ENCODE data around the gene IAH1. TPM values are rescaled to one million over a fixed set of nuclear protein-coding genes. Genes with fewer than 3 reads are reported as not detected.

IAH1 gene
- total RNA-seq, 1 experiment from 2014 or later, result 39.3 TPM

- ChIA-PET CTCF (no interaction called here), POLR2A (ENCODE audit: unreplicated experiment) (no interaction called here)
- Histone ChIP-seq H3K9me3 (ENCODE audit: low read length) (no peaks in the 10 kb centered on the region), H3K27me3 (ENCODE audit: low read length) (no peaks in the 10 kb centered on the region), H3K4me2 (ENCODE audit: low read length) (no peak overlapping the region), H3K36me3 (ENCODE audit: low read depth, low read length) (peaks cover 63% of the 10 kb centered on the region), H3K9ac (ENCODE audit: low read length) (no peak overlapping the region), H3K27ac (ENCODE audit: low read length) (no peak overlapping the region), H3K79me2 (ENCODE audit: low read length) (no peaks in the 10 kb centered on the region), H4K20me1 (ENCODE audit: low read length) (no peaks in the 10 kb centered on the region), H3K4me3 (ENCODE audit: low read length) (no peak overlapping the region), H2AFZ (ENCODE audit: low read length) (no peak overlapping the region), H3F3A (ENCODE audit: low read length, unreplicated experiment) (no peaks in the 10 kb centered on the region), H3K4me1 (ENCODE audit: insufficient read depth, low read length) (peaks cover 10% of the 10 kb centered on the region), H3K9me2 (replicated peaks; ENCODE audit: low read length) (no peaks in the 10 kb centered on the region)
- DNase-seq (no peak), ATAC-seq (no peak)
- intact Hi-C loops (cut with micrococcal nuclease), result no loop called here
- no TSS peak for BruUV-seq (replicated peaks)
- TF ChIP-seq CTCF (conservative IDR thresholded peaks at IDR 0.05; ENCODE audit: low read depth, low read length) (no peak), EZH2phosphoT487 (IDR thresholded peaks at IDR 0.05; ENCODE audit: borderline replicate concordance, low read length) (no peak), EZH2 (IDR thresholded peaks at IDR 0.05; ENCODE audit: low read length, unreplicated experiment) (no peak)
Measured at GRCh38 chr2:9484533-9484932, 10.2 kb downstream of the IAH1 start.

- Histone ChIP-seq H3K4me3 (ENCODE audit: low read length) (no peak overlapping the region), H3K79me2 (ENCODE audit: low read length) (no peaks in the 10 kb centered on the region), H2AFZ (ENCODE audit: low read length) (no peak overlapping the region), H4K20me1 (ENCODE audit: low read length) (no peaks in the 10 kb centered on the region), H3K36me3 (ENCODE audit: low read depth, low read length) (peaks cover 81% of the 10 kb centered on the region), H3K9me3 (ENCODE audit: low read length) (no peaks in the 10 kb centered on the region), H3K4me1 (ENCODE audit: insufficient read depth, low read length) (peaks cover 6% of the 10 kb centered on the region; the same call in 1 of the 2 replicates), H3F3A (ENCODE audit: low read length, unreplicated experiment) (no peaks in the 10 kb centered on the region), H3K4me2 (ENCODE audit: low read length) (no peak overlapping the region), H3K9ac (ENCODE audit: low read length) (no peak overlapping the region), H3K27me3 (ENCODE audit: low read length) (no peaks in the 10 kb centered on the region), H3K27ac (ENCODE audit: low read length) (no peak overlapping the region), H3K9me2 (replicated peaks; ENCODE audit: low read length) (no peaks in the 10 kb centered on the region)
- ChIA-PET POLR2A (ENCODE audit: unreplicated experiment) (no interaction called here), CTCF (no interaction called here)
- ATAC-seq, result peak; percentile 70
- no peak for TF ChIP-seq EZH2 (IDR thresholded peaks at IDR 0.05; ENCODE audit: low read length, unreplicated experiment)
- TF ChIP-seq CTCF (conservative IDR thresholded peaks at IDR 0.05; ENCODE audit: low read depth, low read length), result no peak
- no peak for TF ChIP-seq EZH2phosphoT487 (IDR thresholded peaks at IDR 0.05; ENCODE audit: borderline replicate concordance, low read length)
- DNase-seq, result no peak
- TSS peak; percentile 6 for BruUV-seq (replicated peaks)
- intact Hi-C loops (cut with micrococcal nuclease), result no loop called here
Measured at GRCh38 chr2:9488583-9489547, 14.5 kb downstream of the IAH1 start.

- H3K4me3 ChIP-seq (ENCODE audit: low read length), result no peak overlapping the region
- ChIA-PET POLR2A (ENCODE audit: unreplicated experiment) (no interaction called here), CTCF (no interaction called here)
- H3K4me2 ChIP-seq (ENCODE audit: low read length), result no peak overlapping the region
- ATAC-seq (no peak), DNase-seq (no peak)
- H4K20me1 ChIP-seq (ENCODE audit: low read length), result no peaks in the 10 kb centered on the region
- peaks cover 78% of the 10 kb centered on the region for H3K36me3 ChIP-seq (ENCODE audit: low read depth, low read length)
- H3F3A ChIP-seq (ENCODE audit: low read length, unreplicated experiment), result no peaks in the 10 kb centered on the region
- H3K27me3 ChIP-seq (ENCODE audit: low read length), result no peaks in the 10 kb centered on the region
- H3K9ac ChIP-seq (ENCODE audit: low read length), result no peak overlapping the region
- H3K9me2 ChIP-seq (replicated peaks; ENCODE audit: low read length), result no peaks in the 10 kb centered on the region
- no peaks in the 10 kb centered on the region for H3K79me2 ChIP-seq (ENCODE audit: low read length)
- TF ChIP-seq EZH2 (IDR thresholded peaks at IDR 0.05; ENCODE audit: low read length, unreplicated experiment), result no peak
- no peak for TF ChIP-seq EZH2phosphoT487 (IDR thresholded peaks at IDR 0.05; ENCODE audit: borderline replicate concordance, low read length)
- no peak for TF ChIP-seq CTCF (conservative IDR thresholded peaks at IDR 0.05; ENCODE audit: low read depth, low read length)
- intact Hi-C loops (cut with micrococcal nuclease), result no loop called here
- H3K27ac ChIP-seq (ENCODE audit: low read length), result no peak overlapping the region
- no peak overlapping the region for H2AFZ ChIP-seq (ENCODE audit: low read length)
- H3K9me3 ChIP-seq (ENCODE audit: low read length), result no peaks in the 10 kb centered on the region
- H3K4me1 ChIP-seq (ENCODE audit: insufficient read depth, low read length), result peaks cover 6% of the 10 kb centered on the region; the same call in 1 of the 2 replicates
- BruUV-seq (replicated peaks), result no TSS peak
Measured at GRCh38 chr2:9490789-9491188, 16.4 kb downstream of the IAH1 start.
